Thyroid gland (tissue), 4 donors: Measurements from ENCODE around the gene SLC6A4. TPM values are rescaled to one million over a fixed set of nuclear protein-coding genes. Genes with fewer than 3 reads are reported as not detected.

Experiments used
- DNase-seq, 2 donors: peaks; one replicate each; pipeline ENCODE4 v3.0.0-alpha.2; 2019
- H3K27ac ChIP-seq, 3 donors: fragments of 200-600 bp; sonication (generic); 1 replicate in 2 of 3; 2 replicates in 1 of 3; pipeline ENCODE4 v1.5.1; 2016 to 2019; ENCODE audit warnings: mild to moderate bottlenecking in 1 of 3, moderate library complexity in 1 of 3
- H3K27me3 ChIP-seq: fragments of 200-600 bp; sonication (generic); one replicate; pipeline ENCODE4 v1.5.1; 2019
- H3K36me3 ChIP-seq, 2 donors: fragments of 200-600 bp; sonication (generic); one replicate each; pipeline ENCODE4 v1.5.1; 2016 to 2019
- H3K4me1 ChIP-seq, 2 donors: fragments of 200-600 bp; sonication (generic); one replicate each; pipeline ENCODE4 v1.5.1; 2017 to 2019
- H3K4me3 ChIP-seq, 3 donors: fragments of 200-600 bp; sonication (generic); replicated peaks in 1 of 3; 1 replicate in 2 of 3; 2 replicates in 1 of 3; pipeline ENCODE4 v1.5.1; 2016; ENCODE audit warnings: mild to moderate bottlenecking in 1 of 3
- H3K9me3 ChIP-seq: fragments of 200-600 bp; sonication (generic); one replicate; pipeline ENCODE4 v1.5.1; 2017
- POLR2A ChIP-seq, 2 donors: fragments of 450-650 bp; IDR thresholded peaks; one replicate each; pipeline ENCODE4 v1.6.1; 2017; ENCODE audit warnings: antibody characterized with exemption in 2 of 2, mild to moderate bottlenecking in 2 of 2, moderate library complexity in 1 of 2
- WGBS, 2 donors: methylation state at CpG; one replicate each; pipeline ENCODE4 v1.1.5; 2017; 5-methylcytosine and 5-hydroxymethylcytosine counted together
- intact Hi-C: fragments of 100-400 bp; cut with DNase I; formaldehyde crosslinking; loops from one replicate; pipeline ENCODE4 v1.15.1; 2023
- total RNA-seq, 4 donors: library from RNA; depleted of rRNA; stranded (reverse); fragments of >200 nt; gene quantifications; one replicate each; pipeline ENCODE4 v1.2.3, GENCODE V29; 2016
- TF ChIP-seq, protein P1 (sequence below), 6 experiments: fragments of 200-600 bp in 3 of 6; fragments of 450-650 bp in 3 of 6; sonication (generic) in 3 of 6; IDR thresholded peaks; one replicate each; pipeline ENCODE4 v1.5.1; 2016 to 2019; ENCODE audit warnings: antibody characterized with exemption in 6 of 6, mild to moderate bottlenecking in 2 of 6, inconsistent platforms in 1 of 6, moderate library complexity in 1 of 6

Gene SLC6A4
- total RNA-seq, 4 donors from 2014 or later = under 0.01 to 4.9 (median 0.20) TPM

GRCh38 chr17:30173649-30174048 lies 61.8 kb downstream of the SLC6A4 start:
- Histone ChIP-seq H3K9me3 (no peaks in the 10 kb centered on the region), H3K4me1 (no peaks in the 10 kb centered on the region), H3K36me3 (no peaks in the 10 kb centered on the region), H3K27ac (no peak overlapping the region), H3K4me3 (no peak overlapping the region), H3K27me3 (no peaks in the 10 kb centered on the region)
- 88 to 90% methylated on average over 2 of the region's 2 CpGs for WGBS, 2 donors
- TF ChIP-seq, protein P1, sequence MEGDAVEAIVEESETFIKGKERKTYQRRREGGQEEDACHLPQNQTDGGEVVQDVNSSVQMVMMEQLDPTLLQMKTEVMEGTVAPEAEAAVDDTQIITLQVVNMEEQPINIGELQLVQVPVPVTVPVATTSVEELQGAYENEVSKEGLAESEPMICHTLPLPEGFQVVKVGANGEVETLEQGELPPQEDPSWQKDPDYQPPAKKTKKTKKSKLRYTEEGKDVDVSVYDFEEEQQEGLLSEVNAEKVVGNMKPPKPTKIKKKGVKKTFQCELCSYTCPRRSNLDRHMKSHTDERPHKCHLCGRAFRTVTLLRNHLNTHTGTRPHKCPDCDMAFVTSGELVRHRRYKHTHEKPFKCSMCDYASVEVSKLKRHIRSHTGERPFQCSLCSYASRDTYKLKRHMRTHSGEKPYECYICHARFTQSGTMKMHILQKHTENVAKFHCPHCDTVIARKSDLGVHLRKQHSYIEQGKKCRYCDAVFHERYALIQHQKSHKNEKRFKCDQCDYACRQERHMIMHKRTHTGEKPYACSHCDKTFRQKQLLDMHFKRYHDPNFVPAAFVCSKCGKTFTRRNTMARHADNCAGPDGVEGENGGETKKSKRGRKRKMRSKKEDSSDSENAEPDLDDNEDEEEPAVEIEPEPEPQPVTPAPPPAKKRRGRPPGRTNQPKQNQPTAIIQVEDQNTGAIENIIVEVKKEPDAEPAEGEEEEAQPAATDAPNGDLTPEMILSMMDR (IDR thresholded peaks at IDR 0.05) = no peak
- TF ChIP-seq POLR2A (IDR thresholded peaks at IDR 0.05) = no peak
- intact Hi-C loops = no loop called here
- DNase-seq = no peak

DNA sequence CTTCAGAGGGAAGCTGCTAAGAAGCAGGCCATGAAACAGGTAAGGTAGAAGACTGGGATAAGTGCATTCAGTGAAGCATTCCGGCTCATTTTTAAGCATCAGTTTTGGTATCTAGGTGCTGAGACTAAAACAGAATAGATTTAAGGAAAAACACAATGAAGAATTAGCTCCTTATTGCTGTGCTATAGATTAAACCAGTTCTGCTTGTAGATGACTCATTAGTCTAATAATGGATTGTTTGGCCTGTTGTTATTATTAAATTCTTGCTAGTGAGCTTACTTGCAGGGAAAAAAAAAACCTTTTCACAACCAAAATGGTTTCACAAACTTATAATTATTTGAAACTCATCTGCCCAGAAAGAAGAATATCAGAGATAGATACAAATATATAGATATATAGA lies 62.9 kb downstream of the SLC6A4 start:
- TF ChIP-seq, protein P1 (IDR thresholded peaks at IDR 0.05) = no peak
- no peak for TF ChIP-seq POLR2A (IDR thresholded peaks at IDR 0.05)
- Histone ChIP-seq H3K27me3 (no peaks in the 10 kb centered on the region), H3K4me3 (no peak overlapping the region), H3K36me3 (no peaks in the 10 kb centered on the region), H3K4me1 (no peaks in the 10 kb centered on the region), H3K27ac (no peak overlapping the region), H3K9me3 (no peaks in the 10 kb centered on the region)
- DNase-seq = no peak
- intact Hi-C loops = no loop called here
- WGBS, 2 donors = 97 to 100% methylated on average over 1 of the region's 1 CpG

- H3K27me3 ChIP-seq = no peaks in the 10 kb centered on the region
- no peak overlapping the region for H3K27ac ChIP-seq
- H3K36me3 ChIP-seq = no peaks in the 10 kb centered on the region
- no peak for DNase-seq
- TF ChIP-seq, protein P1 (IDR thresholded peaks at IDR 0.05) = no peak
- no peak for TF ChIP-seq POLR2A (IDR thresholded peaks at IDR 0.05)
- H3K4me3 ChIP-seq = no peak overlapping the region
- H3K9me3 ChIP-seq = no peaks in the 10 kb centered on the region
- intact Hi-C loops = no loop called here
- no peaks in the 10 kb centered on the region for H3K4me1 ChIP-seq
These were observed 65.0 kb downstream of the SLC6A4 start for GRCh38 chr17:30170415-30170987.

DNA sequence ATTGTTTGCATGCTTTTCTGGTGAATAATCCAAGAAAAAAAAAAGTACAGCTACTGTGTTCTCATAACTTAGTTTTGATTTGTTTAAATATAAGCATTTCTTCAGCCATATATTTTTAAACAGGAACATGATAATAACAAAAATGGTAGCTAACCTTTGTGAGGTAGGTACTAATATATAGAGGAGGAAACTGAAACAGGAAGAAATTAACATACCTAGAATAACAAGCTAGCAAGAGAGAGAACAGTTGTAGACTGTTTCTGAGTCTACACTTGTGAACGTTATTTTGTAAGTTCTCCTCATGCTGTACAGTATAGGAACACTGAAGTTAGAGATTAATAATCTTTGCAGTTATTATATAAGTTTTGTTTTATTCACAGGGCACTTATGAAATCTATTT lies 69.5 kb downstream of the SLC6A4 start:
- no peak for TF ChIP-seq POLR2A (IDR thresholded peaks at IDR 0.05)
- TF ChIP-seq, protein P1 (IDR thresholded peaks at IDR 0.05) = no peak
- intact Hi-C loops = no loop called here
- Histone ChIP-seq H3K27ac (no peak overlapping the region), H3K4me1 (no peaks in the 10 kb centered on the region), H3K4me3 (no peak overlapping the region), H3K9me3 (no peaks in the 10 kb centered on the region), H3K36me3 (no peaks in the 10 kb centered on the region), H3K27me3 (no peaks in the 10 kb centered on the region)
- no peak for DNase-seq
- 71 to 77% methylated on average over 1 of the region's 1 CpG for WGBS, 2 donors

DNA sequence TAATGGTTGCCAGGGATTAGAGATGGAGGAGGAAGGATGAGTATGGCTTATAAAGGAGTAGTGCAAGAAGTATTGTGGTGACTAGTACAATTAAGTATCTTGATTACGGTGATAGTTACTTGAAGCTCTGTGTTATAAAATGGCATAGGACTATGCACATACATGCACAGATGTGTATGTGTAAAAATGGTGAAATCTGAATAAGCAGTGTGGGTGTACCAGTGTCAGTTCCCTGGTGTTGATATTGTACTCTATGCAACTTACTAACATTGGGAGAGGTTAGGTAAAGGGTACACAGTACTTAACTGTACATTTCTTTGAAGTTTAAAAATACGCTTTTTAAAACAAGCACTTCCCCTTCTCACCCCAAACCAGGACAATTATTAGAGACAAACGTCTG lies 70.3 kb downstream of the SLC6A4 start:
- H3K4me3 ChIP-seq = no peak overlapping the region
- no peaks in the 10 kb centered on the region for H3K4me1 ChIP-seq
- no peaks in the 10 kb centered on the region for H3K9me3 ChIP-seq
- DNase-seq = no peak
- H3K36me3 ChIP-seq = no peaks in the 10 kb centered on the region
- no peaks in the 10 kb centered on the region for H3K27me3 ChIP-seq
- H3K27ac ChIP-seq = no peak overlapping the region
- intact Hi-C loops = no loop called here
- no peak for TF ChIP-seq POLR2A (IDR thresholded peaks at IDR 0.05)
- TF ChIP-seq, protein P1 (IDR thresholded peaks at IDR 0.05) = no peak
- WGBS, 2 donors = 83 to 91% methylated on average over 3 of the region's 3 CpGs
